Body of pancreas (tissue), 4 donors: ENCODE measurements around the gene C1orf35.

Experiments
- CTCF ChIP-seq, 7 experiments: fragments of 450-650 bp in 4 of 7; fragments of 200-600 bp in 3 of 7; sonication (generic) in 3 of 7; IDR thresholded peaks; one replicate each; pipeline ENCODE4 v1.5.1; 2016 to 2019; ENCODE audit warnings: antibody characterized with exemption in 7 of 7
- POLR2A ChIP-seq, 3 donors: fragments of 450-650 bp; IDR thresholded peaks; one replicate each; pipeline ENCODE4 v1.6.1; 2016; ENCODE audit warnings: antibody characterized with exemption in 3 of 3, mild to moderate bottlenecking in 2 of 3

GRCh38 chr1:228089519-228090380, 13.4 kb downstream of the C1orf35 start:
- no peak for TF ChIP-seq CTCF (IDR thresholded peaks at IDR 0.05)
- TF ChIP-seq POLR2A (IDR thresholded peaks at IDR 0.05): no peak
